LNCaP clone FGC (cell line): ENCODE results near the gene NPIPB2.

Source experiments
- DNase-seq: peaks from one replicate; pipeline ENCODE4 v3.0.0-alpha.2; 2011; ENCODE audit warnings: low read depth
- H3K4me3 ChIP-seq: 2 replicates; pipeline ENCODE4 v1.5.1; 2011; ENCODE audit warnings: mild to moderate bottlenecking, low read depth, low read length, control low read depth
- CTCF ChIP-seq: IDR thresholded peaks from 2 replicates; pipeline ENCODE4 v1.5.1; 2012; ENCODE audit warnings: mild to moderate bottlenecking; ENCODE audit not compliant: control insufficient read depth, insufficient read depth; ENCODE audit errors: extremely low read depth

The NPIPB2 gene

GRCh38 chr16:11892761-11893160, 49.1 kb downstream of the NPIPB2 start:
- TF ChIP-seq CTCF = no peak
- DNase-seq = no peak
- no peak overlapping the region for H3K4me3 ChIP-seq

GRCh38 chr16:11890231-11890965, 51.4 kb downstream of the NPIPB2 start:
- no peak overlapping the region for H3K4me3 ChIP-seq
- TF ChIP-seq CTCF = no peak
- DNase-seq = no peak

GRCh38 chr16:11886881-11887280, 55.0 kb downstream of the NPIPB2 start:
- TF ChIP-seq CTCF = no peak
- no peak overlapping the region for H3K4me3 ChIP-seq

GRCh38 chr16:11884035-11884434, 57.8 kb downstream of the NPIPB2 start:
- no peak overlapping the region for H3K4me3 ChIP-seq
- TF ChIP-seq CTCF = no peak
- DNase-seq = no peak

More at GRCh38 chr16:11886881-11887280, 55.0 kb downstream of the NPIPB2 start:
- DNase-seq = no peak

- no peak for TF ChIP-seq CTCF
- no peak overlapping the region for H3K4me3 ChIP-seq
- no peak for DNase-seq
Measured at GRCh38 chr16:11880007-11880406, 61.8 kb downstream of the NPIPB2 start.

- TF ChIP-seq CTCF = no peak
- no peak for DNase-seq
- no peak overlapping the region for H3K4me3 ChIP-seq
Measured at GRCh38 chr16:11877374-11877773, 64.5 kb downstream of the NPIPB2 start.
